Fibroblast of lung (primary cell): ENCODE results near the gene SH3TC1. TPM values are rescaled to one million over a fixed set of nuclear protein-coding genes. Genes with fewer than 3 reads are reported as not detected.

Experiments used
- DNase-seq, 2 donors: peaks; one replicate each; pipeline versions ENCODE4 v3.0.0 to v3.0.0-alpha.2; 2010; ENCODE audit warnings: low read depth in 2 of 2
- H2AFZ ChIP-seq: 2 replicates; pipeline ENCODE4 v1.5.1; 2012; ENCODE audit warnings: low read length, control low read depth, inconsistent platforms
- H3K27ac ChIP-seq: 2 replicates; pipeline ENCODE4 v1.5.1; 2011; ENCODE audit warnings: low read length, control low read depth; ENCODE audit not compliant: insufficient read depth
- H3K27me3 ChIP-seq: 2 replicates; pipeline ENCODE4 v1.5.1; 2011; ENCODE audit warnings: mild to moderate bottlenecking, low read length; ENCODE audit not compliant: control insufficient read depth, insufficient read depth
- H3K36me3 ChIP-seq: 2 replicates; pipeline ENCODE4 v1.5.1; 2011; ENCODE audit warnings: low read length; ENCODE audit not compliant: control insufficient read depth, insufficient read depth
- H3K4me1 ChIP-seq: 2 replicates; pipeline ENCODE4 v1.5.1; 2011; ENCODE audit warnings: low read length; ENCODE audit not compliant: control insufficient read depth, insufficient read depth; ENCODE audit errors: extremely low read depth
- H3K4me2 ChIP-seq: 2 replicates; pipeline ENCODE4 v1.5.1; 2011; ENCODE audit warnings: low read length, control low read depth; ENCODE audit not compliant: insufficient read depth; ENCODE audit errors: extremely low read depth
- H3K4me3 ChIP-seq, 4 experiments: fragments of 200-600 bp in 1 of 4; sonication (generic) in 1 of 4; replicated peaks in 1 of 4; 2 replicates each; pipeline ENCODE4 v1.5.1; 2011 to 2016; ENCODE audit warnings: low read length in 4 of 4, low read depth in 3 of 4, mild to moderate bottlenecking in 3 of 4, control low read depth in 2 of 4, inconsistent platforms in 1 of 4, mixed read lengths in 1 of 4; ENCODE audit not compliant: insufficient read depth in 1 of 4; ENCODE audit errors: control extremely low read depth in 1 of 4
- H3K79me2 ChIP-seq: 2 replicates; pipeline ENCODE4 v1.5.1; 2012; ENCODE audit warnings: mild to moderate bottlenecking, low read length, inconsistent platforms; ENCODE audit not compliant: control insufficient read depth, insufficient read depth
- H3K9ac ChIP-seq: 2 replicates; pipeline ENCODE4 v1.5.1; 2011; ENCODE audit warnings: mild to moderate bottlenecking, low read length, control low read depth; ENCODE audit not compliant: insufficient read depth
- H3K9me3 ChIP-seq: 2 replicates; pipeline ENCODE4 v1.5.1; 2012; ENCODE audit warnings: low read depth, low read length; ENCODE audit not compliant: control insufficient read depth, insufficient read depth
- H4K20me1 ChIP-seq: 2 replicates; pipeline ENCODE4 v1.5.1; 2011; ENCODE audit warnings: low read length; ENCODE audit not compliant: control insufficient read depth, insufficient read depth; ENCODE audit errors: extremely low read depth
- CTCF ChIP-seq, 2 donors: IDR thresholded peaks in 1 of 2; conservative IDR thresholded peaks in 1 of 2; 1 replicate in 1 of 2; 2 replicates in 1 of 2; pipeline ENCODE4 v1.5.1; 2011 to 2012; ENCODE audit warnings: low read length in 2 of 2, control low read depth in 1 of 2, inconsistent platforms in 1 of 2, low read depth in 1 of 2, mild to moderate bottlenecking in 1 of 2
- EZH2 ChIP-seq: IDR thresholded peaks from 2 replicates; pipeline ENCODE4 v1.5.1; 2012; ENCODE audit warnings: low read length, control low read depth, mild to moderate bottlenecking; ENCODE audit errors: missing control alignments
- polyA plus RNA-seq, 2 donors: library from polyadenylated mRNA; depleted of rRNA in 1 of 2; stranded (reverse) in 1 of 2; unstranded in 1 of 2; fragments of >200 nt; gene quantifications; 2 replicates each; pipeline ENCODE4 v1.2.1, GENCODE V29; 2011 to 2012; ENCODE audit warnings: missing spikeins in 1 of 2
- total RNA-seq: library from RNA; depleted of rRNA; stranded (reverse); fragments of >200 nt; gene quantifications from 2 replicates; pipeline ENCODE4 v1.2.1, GENCODE V29; 2014

Gene SH3TC1
- total and polyA plus RNA-seq, 2 donors (not counting 1 experiment from before 2014, with no cell fraction given): 3.3 to 11.6 TPM

GRCh38 chr4:8185930-8186329 lies 13.2 kb upstream of the SH3TC1 start:
- no peak for TF ChIP-seq EZH2
- TF ChIP-seq CTCF (conservative IDR thresholded peaks at IDR 0.05 in 1 of 2, IDR thresholded peaks at IDR 0.05 in 1 of 2; ENCODE audit: low read depth in 1 of 2, low read length in 2 of 2): no peak
- H3K27ac ChIP-seq: peak overlapping the region; percentile 51
- no peak overlapping the region for H2AFZ ChIP-seq
- H3K9ac ChIP-seq: no peak overlapping the region
- H3K4me1 ChIP-seq: peaks cover 33% of the 10 kb centered on the region
- no peaks in the 10 kb centered on the region for H3K36me3 ChIP-seq
- H3K4me2 ChIP-seq: no peak overlapping the region
- H3K9me3 ChIP-seq: no peaks in the 10 kb centered on the region
- H3K79me2 ChIP-seq: no peaks in the 10 kb centered on the region
- DNase-seq: no peak
- H3K4me3 ChIP-seq: no peak overlapping the region
- no peaks in the 10 kb centered on the region for H3K27me3 ChIP-seq
- no peaks in the 10 kb centered on the region for H4K20me1 ChIP-seq

GRCh38 chr4:8188085-8188484 lies 11.0 kb upstream of the SH3TC1 start:
- no peak overlapping the region for H2AFZ ChIP-seq
- TF ChIP-seq EZH2 (no peak), CTCF (conservative IDR thresholded peaks at IDR 0.05 in 1 of 2, IDR thresholded peaks at IDR 0.05 in 1 of 2; ENCODE audit: low read depth in 1 of 2, low read length in 2 of 2) (no peak)
- H3K27me3 ChIP-seq: no peaks in the 10 kb centered on the region
- no peak overlapping the region for H3K9ac ChIP-seq
- H3K4me2 ChIP-seq: no peak overlapping the region
- H3K9me3 ChIP-seq: no peaks in the 10 kb centered on the region
- peaks cover 25% of the 10 kb centered on the region for H3K4me1 ChIP-seq
- H3K79me2 ChIP-seq: no peaks in the 10 kb centered on the region
- H3K36me3 ChIP-seq: no peaks in the 10 kb centered on the region
- H3K4me3 ChIP-seq: no peak overlapping the region
- H4K20me1 ChIP-seq: no peaks in the 10 kb centered on the region
- H3K27ac ChIP-seq: no peak overlapping the region
- no peak for DNase-seq

- Histone ChIP-seq H4K20me1 (no peaks in the 10 kb centered on the region), H3K9me3 (no peaks in the 10 kb centered on the region), H3K9ac (no peak overlapping the region), H3K36me3 (no peaks in the 10 kb centered on the region), H2AFZ (no peak overlapping the region), H3K79me2 (no peaks in the 10 kb centered on the region), H3K4me3 (no peak overlapping the region), H3K27me3 (no peaks in the 10 kb centered on the region), H3K4me2 (no peak overlapping the region), H3K4me1 (peaks cover 23% of the 10 kb centered on the region), H3K27ac (no peak overlapping the region)
- TF ChIP-seq CTCF (conservative IDR thresholded peaks at IDR 0.05 in 1 of 2, IDR thresholded peaks at IDR 0.05 in 1 of 2; ENCODE audit: low read depth in 1 of 2, low read length in 2 of 2): no peak
- TF ChIP-seq EZH2: no peak
- peak in 1 of 2 donors; percentile 48 for DNase-seq
These were observed 10.1 kb upstream of the SH3TC1 start for GRCh38 chr4:8188743-8189550.
